SK-N-SH (cell line): ENCODE results near the gene ARHGAP1. TPM values are rescaled to one million over a fixed set of nuclear protein-coding genes. Genes with fewer than 3 reads are reported as not detected.

Source experiments
- CTCF ChIA-PET: fragments of 300-600, 350-600 bp; formaldehyde crosslinking; extraction: SDS; loops from one replicate; lab custom pipeline; 2021; lab: Yijun Ruan, JAX
- POLR2A ChIA-PET: fragments of 350-600 bp; sonication (Branson Sonifier 250); formaldehyde crosslinking; extraction: SDS; loops from one replicate; lab custom pipeline; 2020; ENCODE audit warnings: antibody characterized with exemption, inconsistent platforms; lab: Yijun Ruan, JAX
- DNase-seq: peaks from one replicate; pipeline ENCODE4 v3.0.0; 2012
- H2AFZ ChIP-seq: fragments of 200-600 bp; sonication (generic); 2 replicates; pipeline ENCODE4 v1.8.1; 2016; ENCODE audit warnings: antibody characterized with exemption, mild to moderate bottlenecking, low read depth
- H3F3A ChIP-seq: fragments of 200-600 bp; sonication (generic); replicated peaks from 2 replicates; pipeline ENCODE3; 2016; ENCODE audit warnings: antibody characterized with exemption, mild to moderate bottlenecking; ENCODE audit not compliant: insufficient read depth
- H3K27ac ChIP-seq, 2 experiments: fragments of 200-500 bp in 1 of 2; fragments of 200-600 bp in 1 of 2; sonication (Bioruptor generic) in 1 of 2; sonication (generic), shearing (Covaris generic) in 1 of 2; 2 replicates each; pipeline versions ENCODE4 v1.5.1 to v1.6.1; 2014 to 2016; ENCODE audit warnings: low read depth in 2 of 2, inconsistent platforms in 1 of 2, low read length in 1 of 2, mild to moderate bottlenecking in 1 of 2, mixed read lengths in 1 of 2
- H3K27me3 ChIP-seq: fragments of 200-600 bp; sonication (generic), shearing (Covaris generic); 2 replicates; pipeline ENCODE4 v1.6.1; 2016; ENCODE audit warnings: mixed run types; ENCODE audit not compliant: insufficient read depth
- H3K36me3 ChIP-seq, 2 experiments: fragments of 200-500 bp in 1 of 2; fragments of 200-600 bp in 1 of 2; sonication (Bioruptor generic) in 1 of 2; sonication (generic) in 1 of 2; replicated peaks in 1 of 2; 2 replicates each; pipeline versions ENCODE3 to v1.5.1; 2014 to 2016; ENCODE audit warnings: low read length in 1 of 2, mild to moderate bottlenecking in 1 of 2; ENCODE audit not compliant: insufficient read depth in 2 of 2, control insufficient read depth in 1 of 2
- H3K4me1 ChIP-seq, 2 experiments: fragments of 200-500 bp in 1 of 2; fragments of 200-600 bp in 1 of 2; sonication (Bioruptor generic) in 1 of 2; sonication (generic), shearing (Covaris generic) in 1 of 2; 2 replicates each; pipeline versions ENCODE4 v1.5.1 to v1.6.1; 2014 to 2016; ENCODE audit warnings: low read depth in 1 of 2, low read length in 1 of 2, mixed run types in 1 of 2; ENCODE audit not compliant: insufficient read depth in 2 of 2, control insufficient read depth in 1 of 2
- H3K4me2 ChIP-seq: fragments of 200-600 bp; sonication (generic), shearing (Covaris generic); 2 replicates; pipeline ENCODE4 v1.6.1; 2017; ENCODE audit warnings: mixed run types
- H3K4me3 ChIP-seq, 2 experiments: fragments of 200-500 bp in 1 of 2; fragments of 200-600 bp in 1 of 2; sonication (Bioruptor generic) in 1 of 2; sonication (generic), shearing (Covaris generic) in 1 of 2; 2 replicates each; pipeline versions ENCODE4 v1.5.1 to v1.8.1; 2014 to 2016; ENCODE audit warnings: low read depth in 2 of 2, inconsistent platforms in 1 of 2, low read length in 1 of 2, mild to moderate bottlenecking in 1 of 2, mixed read lengths in 1 of 2, moderate library complexity in 1 of 2
- H3K79me2 ChIP-seq: fragments of 200-600 bp; sonication (generic); 2 replicates; pipeline ENCODE4 v1.8.1; 2017; ENCODE audit warnings: mild to moderate bottlenecking; ENCODE audit not compliant: insufficient read depth
- H3K9ac ChIP-seq: fragments of 200-600 bp; sonication (generic); 2 replicates; pipeline ENCODE4 v1.6.1; 2017; ENCODE audit warnings: mixed run types
- H3K9me2 ChIP-seq: fragments of 200-600 bp; sonication (generic); 2 replicates; pipeline ENCODE4 v1.6.1; 2017; ENCODE audit warnings: mixed run types
- H3K9me3 ChIP-seq: fragments of 200-600 bp; sonication (generic); 2 replicates; pipeline ENCODE4 v1.6.1; 2017; ENCODE audit warnings: mixed run types, mild to moderate bottlenecking, moderate library complexity
- H4K20me1 ChIP-seq: fragments of 200-600 bp; sonication (generic); 2 replicates; pipeline ENCODE4 v1.6.1; 2017; ENCODE audit warnings: mild to moderate bottlenecking, mixed run types; ENCODE audit not compliant: insufficient read depth
- ELF1 ChIP-seq: IDR thresholded peaks from 2 replicates; pipeline ENCODE4 v1.4.0; 2012
- EP300 ChIP-seq, 2 experiments: IDR thresholded peaks; 2 replicates each; pipeline versions ENCODE4 v1.4.0 to v1.6.1; 2012; ENCODE audit warnings: borderline replicate concordance in 1 of 2, low read depth in 1 of 2, low read length in 1 of 2
- EZH2phosphoT487 ChIP-seq: fragments of 200-600 bp; sonication (generic); IDR thresholded peaks from 2 replicates; pipeline ENCODE4 v1.6.1; 2017; ENCODE audit warnings: low read depth, mixed run types, mild to moderate bottlenecking, antibody characterized with exemption, moderate library complexity, borderline replicate concordance
- FOXM1 ChIP-seq: IDR thresholded peaks from 2 replicates; pipeline ENCODE4 v1.4.0; 2012; ENCODE audit warnings: low read depth, mild to moderate bottlenecking
- JUND ChIP-seq: IDR thresholded peaks from 2 replicates; pipeline ENCODE4 v1.4.0; 2012
- MEF2A ChIP-seq: IDR thresholded peaks from 2 replicates; pipeline ENCODE4 v1.4.0; 2012; ENCODE audit warnings: low read depth, borderline replicate concordance
- NRF1 ChIP-seq: IDR thresholded peaks from 2 replicates; pipeline ENCODE4 v1.6.1; 2012; ENCODE audit warnings: low read depth, mild to moderate bottlenecking, low read length
- RCOR1 ChIP-seq: fragments of 150-350 bp; IDR thresholded peaks from 2 replicates; pipeline ENCODE4 v1.6.1; 2017; ENCODE audit warnings: antibody characterized with exemption, low read length
- RFX5 ChIP-seq: IDR thresholded peaks from 2 replicates; pipeline ENCODE4 v1.6.1; 2012; ENCODE audit warnings: mild to moderate bottlenecking, improper control_type of control experiment, low read length
- SMC3 ChIP-seq: IDR thresholded peaks from 2 replicates; pipeline ENCODE4 v1.6.1; 2012; ENCODE audit warnings: low read depth, low read length, improper control_type of control experiment
- TCF12 ChIP-seq: IDR thresholded peaks from 2 replicates; pipeline ENCODE4 v1.4.0; 2012
- TEAD4 ChIP-seq: IDR thresholded peaks from 2 replicates; pipeline ENCODE4 v1.4.0; 2012; ENCODE audit warnings: mild to moderate bottlenecking, borderline replicate concordance; ENCODE audit not compliant: insufficient read depth
- YY1 ChIP-seq: IDR thresholded peaks from 2 replicates; pipeline ENCODE4 v1.4.0; 2012; ENCODE audit warnings: low read depth, mild to moderate bottlenecking
- WGBS: methylation state at CpG from one replicate; pipeline ENCODE4 v1.1.6; 2017; ENCODE audit warnings: low lambda C conversion rate; 5-methylcytosine and 5-hydroxymethylcytosine counted together
- polyA plus RNA-seq, 3 experiments: library from polyadenylated mRNA; depleted of rRNA; stranded (reverse); fragments of >200 nt; gene quantifications; 2 replicates each; pipeline ENCODE4 v1.2.3, GENCODE V29; 2012
- TF ChIP-seq, protein P1 (sequence below): IDR thresholded peaks from 2 replicates; pipeline ENCODE4 v1.6.1; 2012; ENCODE audit warnings: mild to moderate bottlenecking, low read depth, low read length, moderate library complexity
- TF ChIP-seq, protein P2 (sequence below): fragments of 200-600 bp; sonication (generic); IDR thresholded peaks from 2 replicates; pipeline ENCODE4 v1.6.1; 2017; ENCODE audit warnings: antibody characterized with exemption, mild to moderate bottlenecking, moderate library complexity
- TF ChIP-seq, protein P3 (sequence below): IDR thresholded peaks from 2 replicates; pipeline ENCODE4 v1.4.0; 2012; ENCODE audit warnings: low read depth, borderline replicate concordance

The ARHGAP1 gene
- polyA plus RNA-seq, 1 of the 3 experiments (the other 2 are of a cell fraction), result 27.1 TPM

DNA sequence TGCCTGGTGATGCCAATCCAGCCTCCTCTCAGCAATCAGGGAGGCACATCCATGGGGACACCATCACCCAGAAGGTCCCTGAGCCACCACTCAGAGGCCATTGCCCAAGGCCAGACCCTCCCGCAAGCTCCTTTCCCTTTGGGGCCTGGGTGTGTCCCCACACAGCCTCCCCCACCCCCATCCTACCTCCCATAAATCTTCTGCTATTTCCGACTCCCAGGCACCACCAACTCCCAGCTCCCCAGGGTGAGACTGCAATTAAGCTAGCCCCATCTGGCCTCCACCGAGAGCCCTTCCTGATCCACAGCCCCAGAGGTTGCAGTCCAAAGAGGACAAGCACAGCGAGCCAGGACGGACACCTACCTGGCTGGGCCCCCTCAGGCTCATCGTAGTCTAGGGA is 6.3 kb downstream of the ARHGAP1 start (continued):
- TF ChIP-seq, protein P1, sequence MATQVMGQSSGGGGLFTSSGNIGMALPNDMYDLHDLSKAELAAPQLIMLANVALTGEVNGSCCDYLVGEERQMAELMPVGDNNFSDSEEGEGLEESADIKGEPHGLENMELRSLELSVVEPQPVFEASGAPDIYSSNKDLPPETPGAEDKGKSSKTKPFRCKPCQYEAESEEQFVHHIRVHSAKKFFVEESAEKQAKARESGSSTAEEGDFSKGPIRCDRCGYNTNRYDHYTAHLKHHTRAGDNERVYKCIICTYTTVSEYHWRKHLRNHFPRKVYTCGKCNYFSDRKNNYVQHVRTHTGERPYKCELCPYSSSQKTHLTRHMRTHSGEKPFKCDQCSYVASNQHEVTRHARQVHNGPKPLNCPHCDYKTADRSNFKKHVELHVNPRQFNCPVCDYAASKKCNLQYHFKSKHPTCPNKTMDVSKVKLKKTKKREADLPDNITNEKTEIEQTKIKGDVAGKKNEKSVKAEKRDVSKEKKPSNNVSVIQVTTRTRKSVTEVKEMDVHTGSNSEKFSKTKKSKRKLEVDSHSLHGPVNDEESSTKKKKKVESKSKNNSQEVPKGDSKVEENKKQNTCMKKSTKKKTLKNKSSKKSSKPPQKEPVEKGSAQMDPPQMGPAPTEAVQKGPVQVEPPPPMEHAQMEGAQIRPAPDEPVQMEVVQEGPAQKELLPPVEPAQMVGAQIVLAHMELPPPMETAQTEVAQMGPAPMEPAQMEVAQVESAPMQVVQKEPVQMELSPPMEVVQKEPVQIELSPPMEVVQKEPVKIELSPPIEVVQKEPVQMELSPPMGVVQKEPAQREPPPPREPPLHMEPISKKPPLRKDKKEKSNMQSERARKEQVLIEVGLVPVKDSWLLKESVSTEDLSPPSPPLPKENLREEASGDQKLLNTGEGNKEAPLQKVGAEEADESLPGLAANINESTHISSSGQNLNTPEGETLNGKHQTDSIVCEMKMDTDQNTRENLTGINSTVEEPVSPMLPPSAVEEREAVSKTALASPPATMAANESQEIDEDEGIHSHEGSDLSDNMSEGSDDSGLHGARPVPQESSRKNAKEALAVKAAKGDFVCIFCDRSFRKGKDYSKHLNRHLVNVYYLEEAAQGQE, result no peak
- TF ChIP-seq YY1, result no peak

DNA sequence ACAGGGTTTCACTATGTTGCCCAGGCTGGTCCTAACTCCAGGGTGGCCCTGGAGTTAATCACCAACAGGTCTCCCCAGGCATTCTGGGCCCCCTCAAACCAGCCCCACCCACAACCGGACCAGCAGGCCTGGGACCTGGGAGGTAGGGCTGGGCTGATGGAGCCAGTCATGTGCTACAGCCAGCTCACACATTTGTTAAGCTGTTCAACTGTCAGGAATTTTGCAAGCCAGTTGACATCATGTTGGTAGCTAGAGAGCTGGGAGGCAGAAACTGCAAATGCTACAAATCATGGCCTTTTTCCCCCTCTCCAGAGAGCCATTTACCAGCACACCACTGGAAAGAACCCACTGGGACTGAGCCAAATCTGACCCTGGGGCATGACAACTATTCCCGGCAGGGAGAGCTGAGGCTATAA is 6.8 kb downstream of the ARHGAP1 start:
- Histone ChIP-seq H4K20me1 (peaks cover 5% of the 10 kb centered on the region; the same call in 1 of the 2 replicates), H3K27me3 (no peaks in the 10 kb centered on the region), H3K4me3 (no peak overlapping the region), H3K9me2 (no peaks in the 10 kb centered on the region), H3K9ac (no peak overlapping the region), H2AFZ (no peak overlapping the region), H3K9me3 (no peaks in the 10 kb centered on the region), H3K79me2 (peaks cover 26% of the 10 kb centered on the region), H3K4me2 (no peak overlapping the region), H3K36me3 (peaks cover 24 to 35% of the 10 kb centered on the region in 2 experiments), H3K4me1 (peaks cover under 1 to 28% of the 10 kb centered on the region in 2 experiments; a peak in 2 of 4 replicates), H3K27ac (no peak overlapping the region), H3F3A (no peaks in the 10 kb centered on the region)
- DNase-seq, result no peak
- ChIA-PET POLR2A (interaction anchor here (1.1 kb wide), 1 partner anchor 68 kb away, joined by 3 read pairs; no protein-coding TSS in a partner anchor), CTCF (interaction anchor here (0.6 kb wide), 1 partner anchor 239 kb away, joined by 4 read pairs; no protein-coding TSS in a partner anchor)
- 100% methylated on average over 2 of the region's 2 CpGs for WGBS
- TF ChIP-seq SMC3, result no peak
- TF ChIP-seq, protein P1, result no peak
- no peak for TF ChIP-seq TEAD4
- no peak for TF ChIP-seq MEF2A
- TF ChIP-seq ELF1, result no peak
- no peak for TF ChIP-seq EP300 (IDR thresholded peaks at IDR 0.05; ENCODE audit: borderline replicate concordance in 1 of 2, low read depth in 1 of 2, low read length in 1 of 2)
- no peak for TF ChIP-seq EZH2phosphoT487
- TF ChIP-seq, protein P2, sequence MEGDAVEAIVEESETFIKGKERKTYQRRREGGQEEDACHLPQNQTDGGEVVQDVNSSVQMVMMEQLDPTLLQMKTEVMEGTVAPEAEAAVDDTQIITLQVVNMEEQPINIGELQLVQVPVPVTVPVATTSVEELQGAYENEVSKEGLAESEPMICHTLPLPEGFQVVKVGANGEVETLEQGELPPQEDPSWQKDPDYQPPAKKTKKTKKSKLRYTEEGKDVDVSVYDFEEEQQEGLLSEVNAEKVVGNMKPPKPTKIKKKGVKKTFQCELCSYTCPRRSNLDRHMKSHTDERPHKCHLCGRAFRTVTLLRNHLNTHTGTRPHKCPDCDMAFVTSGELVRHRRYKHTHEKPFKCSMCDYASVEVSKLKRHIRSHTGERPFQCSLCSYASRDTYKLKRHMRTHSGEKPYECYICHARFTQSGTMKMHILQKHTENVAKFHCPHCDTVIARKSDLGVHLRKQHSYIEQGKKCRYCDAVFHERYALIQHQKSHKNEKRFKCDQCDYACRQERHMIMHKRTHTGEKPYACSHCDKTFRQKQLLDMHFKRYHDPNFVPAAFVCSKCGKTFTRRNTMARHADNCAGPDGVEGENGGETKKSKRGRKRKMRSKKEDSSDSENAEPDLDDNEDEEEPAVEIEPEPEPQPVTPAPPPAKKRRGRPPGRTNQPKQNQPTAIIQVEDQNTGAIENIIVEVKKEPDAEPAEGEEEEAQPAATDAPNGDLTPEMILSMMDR, result no peak
- TF ChIP-seq RFX5, result no peak
- no peak for TF ChIP-seq FOXM1
- no peak for TF ChIP-seq NRF1
- no peak for TF ChIP-seq JUND
- TF ChIP-seq, protein P3, sequence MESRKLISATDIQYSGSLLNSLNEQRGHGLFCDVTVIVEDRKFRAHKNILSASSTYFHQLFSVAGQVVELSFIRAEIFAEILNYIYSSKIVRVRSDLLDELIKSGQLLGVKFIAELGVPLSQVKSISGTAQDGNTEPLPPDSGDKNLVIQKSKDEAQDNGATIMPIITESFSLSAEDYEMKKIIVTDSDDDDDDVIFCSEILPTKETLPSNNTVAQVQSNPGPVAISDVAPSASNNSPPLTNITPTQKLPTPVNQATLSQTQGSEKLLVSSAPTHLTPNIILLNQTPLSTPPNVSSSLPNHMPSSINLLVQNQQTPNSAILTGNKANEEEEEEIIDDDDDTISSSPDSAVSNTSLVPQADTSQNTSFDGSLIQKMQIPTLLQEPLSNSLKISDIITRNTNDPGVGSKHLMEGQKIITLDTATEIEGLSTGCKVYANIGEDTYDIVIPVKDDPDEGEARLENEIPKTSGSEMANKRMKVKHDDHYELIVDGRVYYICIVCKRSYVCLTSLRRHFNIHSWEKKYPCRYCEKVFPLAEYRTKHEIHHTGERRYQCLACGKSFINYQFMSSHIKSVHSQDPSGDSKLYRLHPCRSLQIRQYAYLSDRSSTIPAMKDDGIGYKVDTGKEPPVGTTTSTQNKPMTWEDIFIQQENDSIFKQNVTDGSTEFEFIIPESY, result no peak
- no peak for TF ChIP-seq TCF12
- TF ChIP-seq RCOR1, result no peak
